OCI-LY1 (cell line): ENCODE data around the gene CFAP58.

Experiments used
- H2AFZ ChIP-seq: fragments of 200-600 bp; sonication (generic), shearing (Covaris generic); 2 replicates; pipeline ENCODE4 v1.6.0; 2014; ENCODE audit warnings: antibody characterized with exemption, mild to moderate bottlenecking, low read length
- H3F3A ChIP-seq: fragments of 200-600 bp; sonication (generic), shearing (Covaris generic); 2 replicates; pipeline ENCODE4 v1.6.0; 2014; ENCODE audit warnings: mild to moderate bottlenecking, antibody characterized with exemption, low read length, moderate library complexity; ENCODE audit not compliant: insufficient read depth
- H3K27ac ChIP-seq: fragments of 200-600 bp; sonication (generic); 2 replicates; pipeline ENCODE4 v1.5.1; 2014; ENCODE audit warnings: low read length, mixed run types, mild to moderate bottlenecking, low read depth; ENCODE audit not compliant: poor library complexity, severe bottlenecking
- H3K27me3 ChIP-seq: fragments of 200-600 bp; sonication (generic); 2 replicates; pipeline ENCODE4 v1.6.0; 2014; ENCODE audit warnings: antibody characterized with exemption, mild to moderate bottlenecking, low read length, moderate library complexity; ENCODE audit not compliant: insufficient read depth
- H3K36me3 ChIP-seq: fragments of 200-600 bp; sonication (generic); 2 replicates; pipeline ENCODE4 v1.6.1; 2014; ENCODE audit warnings: mild to moderate bottlenecking, antibody characterized with exemption, low read length, moderate library complexity, mixed read lengths; ENCODE audit not compliant: insufficient read depth
- H3K4me1 ChIP-seq: fragments of 200-600 bp; sonication (generic); 2 replicates; pipeline ENCODE4 v1.5.1; 2014; ENCODE audit warnings: mild to moderate bottlenecking, low read length, moderate library complexity; ENCODE audit not compliant: insufficient read depth, severe bottlenecking
- H3K4me2 ChIP-seq: fragments of 200-600 bp; sonication (generic), shearing (Covaris generic); 2 replicates; pipeline ENCODE4 v1.6.1; 2014; ENCODE audit warnings: low read length
- H3K4me3 ChIP-seq: fragments of 200-600 bp; sonication (generic); 2 replicates; pipeline ENCODE4 v1.5.1; 2014; ENCODE audit warnings: low read length, low read depth, mild to moderate bottlenecking, mixed read lengths; ENCODE audit not compliant: poor library complexity, severe bottlenecking
- H3K79me2 ChIP-seq: fragments of 200-600 bp; shearing (Covaris generic); 2 replicates; pipeline ENCODE4 v1.6.1; 2016; ENCODE audit warnings: mixed run types, low read length, mixed read lengths; ENCODE audit not compliant: insufficient read depth
- H3K9ac ChIP-seq: fragments of 200-600 bp; sonication (generic), shearing (Covaris generic); 2 replicates; pipeline ENCODE4 v1.6.1; 2014; ENCODE audit warnings: mild to moderate bottlenecking, low read length, mixed read lengths
- H3K9me2 ChIP-seq: fragments of 200-600 bp; sonication (generic), shearing (Covaris generic); 2 replicates; pipeline ENCODE4 v1.6.1; 2014; ENCODE audit warnings: low read depth, mild to moderate bottlenecking, low read length, mixed read lengths
- H3K9me3 ChIP-seq: fragments of 200-600 bp; shearing (Covaris generic); 2 replicates; pipeline ENCODE4 v1.6.1; 2014; ENCODE audit warnings: low read length, mixed read lengths
- H4K20me1 ChIP-seq: fragments of 200-600 bp; sonication (generic), shearing (Covaris generic); 2 replicates; pipeline ENCODE4 v1.6.0; 2016; ENCODE audit warnings: mild to moderate bottlenecking, low read length; ENCODE audit not compliant: insufficient read depth
- EZH2 ChIP-seq: fragments of 200-600 bp; sonication (generic), shearing (Covaris generic); IDR thresholded peaks from 2 replicates; pipeline ENCODE4 v1.8.0; 2017; ENCODE audit warnings: borderline replicate concordance, mixed run types, mild to moderate bottlenecking, antibody characterized with exemption, low read length, moderate library complexity, mixed read lengths
- TF ChIP-seq, protein P1 (sequence below): fragments of 200-600 bp; sonication (generic), shearing (Covaris generic); IDR thresholded peaks from 2 replicates; pipeline ENCODE4 v1.5.1; 2017; ENCODE audit warnings: mild to moderate bottlenecking, antibody characterized with exemption, low read length, moderate library complexity, mixed read lengths

Gene CFAP58

DNA sequence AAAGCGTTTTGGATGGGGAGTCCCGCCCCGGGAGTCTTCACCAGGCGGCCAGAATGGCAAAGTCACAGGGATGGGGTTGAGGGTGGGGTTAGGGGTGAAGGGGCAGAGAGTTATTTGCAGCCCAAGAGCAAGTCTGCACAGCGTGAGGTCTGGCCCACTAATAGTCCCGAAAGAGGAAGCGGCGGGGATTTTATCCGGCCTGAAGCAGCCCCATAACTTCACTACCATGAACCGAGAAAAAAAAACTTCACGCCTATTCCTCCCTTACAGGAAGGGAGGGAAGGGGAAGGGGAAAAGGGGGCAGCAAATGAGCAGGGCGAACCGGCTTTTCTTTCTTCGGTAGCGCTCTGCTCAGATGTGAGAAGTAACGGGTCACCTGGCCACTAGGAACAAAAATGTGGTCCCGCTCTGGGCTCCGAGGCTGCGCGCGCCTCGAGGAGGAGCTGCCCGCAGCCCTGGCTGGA is 16.1 kb upstream of the CFAP58 start:
- Histone ChIP-seq H3K36me3 (no peaks in the 10 kb centered on the region), H3K4me1 (peaks cover 17% of the 10 kb centered on the region), H3K4me2 (peak overlapping the region; percentile 93), H3F3A (no peaks in the 10 kb centered on the region), H3K4me3 (peak overlapping the region; percentile 76), H3K27ac (no peak overlapping the region), H3K79me2 (no peaks in the 10 kb centered on the region), H2AFZ (peak overlapping the region; percentile 28; the same call in 1 of the 2 replicates), H3K27me3 (no peaks in the 10 kb centered on the region; the same call in none of the 2 replicates), H4K20me1 (no peaks in the 10 kb centered on the region), H3K9me3 (no peaks in the 10 kb centered on the region), H3K9ac (peak overlapping the region; percentile 69), H3K9me2 (no peaks in the 10 kb centered on the region)
- TF ChIP-seq, protein P1, sequence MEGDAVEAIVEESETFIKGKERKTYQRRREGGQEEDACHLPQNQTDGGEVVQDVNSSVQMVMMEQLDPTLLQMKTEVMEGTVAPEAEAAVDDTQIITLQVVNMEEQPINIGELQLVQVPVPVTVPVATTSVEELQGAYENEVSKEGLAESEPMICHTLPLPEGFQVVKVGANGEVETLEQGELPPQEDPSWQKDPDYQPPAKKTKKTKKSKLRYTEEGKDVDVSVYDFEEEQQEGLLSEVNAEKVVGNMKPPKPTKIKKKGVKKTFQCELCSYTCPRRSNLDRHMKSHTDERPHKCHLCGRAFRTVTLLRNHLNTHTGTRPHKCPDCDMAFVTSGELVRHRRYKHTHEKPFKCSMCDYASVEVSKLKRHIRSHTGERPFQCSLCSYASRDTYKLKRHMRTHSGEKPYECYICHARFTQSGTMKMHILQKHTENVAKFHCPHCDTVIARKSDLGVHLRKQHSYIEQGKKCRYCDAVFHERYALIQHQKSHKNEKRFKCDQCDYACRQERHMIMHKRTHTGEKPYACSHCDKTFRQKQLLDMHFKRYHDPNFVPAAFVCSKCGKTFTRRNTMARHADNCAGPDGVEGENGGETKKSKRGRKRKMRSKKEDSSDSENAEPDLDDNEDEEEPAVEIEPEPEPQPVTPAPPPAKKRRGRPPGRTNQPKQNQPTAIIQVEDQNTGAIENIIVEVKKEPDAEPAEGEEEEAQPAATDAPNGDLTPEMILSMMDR, result no peak
- no peak for TF ChIP-seq EZH2

- H3K9me3 ChIP-seq, result no peaks in the 10 kb centered on the region
- peak within 1 kb of the TSS; percentile 76 for H3K4me3 ChIP-seq
- no peaks in the 10 kb centered on the region; the same call in none of the 2 replicates for H3K27me3 ChIP-seq
- no peaks in the 10 kb centered on the region for H3K9me2 ChIP-seq
- H3K9ac ChIP-seq, result peak within 1 kb of the TSS; percentile 69
- peak within 1 kb of the TSS; percentile 53; the same call in 1 of the 2 replicates for H2AFZ ChIP-seq
- peak within 1 kb of the TSS; percentile 93 for H3K4me2 ChIP-seq
- no peaks in the 10 kb centered on the region for H4K20me1 ChIP-seq
- TF ChIP-seq, protein P1, result peak; percentile 31; the same call in 1 of the 2 replicates
- TF ChIP-seq EZH2, result no peak
- no peak within 1 kb of the TSS for H3K27ac ChIP-seq
- H3K36me3 ChIP-seq, result no peaks in the 10 kb centered on the region
- no peaks in the 10 kb centered on the region for H3F3A ChIP-seq
- H3K79me2 ChIP-seq, result no peaks in the 10 kb centered on the region
- peaks cover 17% of the 10 kb centered on the region for H3K4me1 ChIP-seq
These were observed 15.5 kb upstream of the CFAP58 start, which contains the start of gene ITPRIP for GRCh38 chr10:104337985-104338735. ITPRIP (minus strand) TSS chr10:104338465; CDS start chr10:104316051, 22,414 bp downstream.

- Histone ChIP-seq H3K9me3 (no peaks in the 10 kb centered on the region), H3K27ac (no peak overlapping the region), H3K4me2 (no peak overlapping the region), H3K4me1 (peaks cover 17% of the 10 kb centered on the region), H3F3A (no peaks in the 10 kb centered on the region), H3K4me3 (no peak overlapping the region), H3K9me2 (no peaks in the 10 kb centered on the region), H3K79me2 (no peaks in the 10 kb centered on the region), H3K27me3 (no peaks in the 10 kb centered on the region; the same call in none of the 2 replicates), H3K9ac (no peak overlapping the region), H2AFZ (no peak overlapping the region), H3K36me3 (no peaks in the 10 kb centered on the region), H4K20me1 (no peaks in the 10 kb centered on the region)
- TF ChIP-seq, protein P1, result no peak
- TF ChIP-seq EZH2, result no peak
These were observed 14.0 kb upstream of the CFAP58 start for GRCh38 chr10:104339469-104340110.
